Naive thymus-derived CD8-positive, alpha-beta T cell (primary cell): ENCODE measurements around the gene WEE1. TPM values are rescaled to one million over a fixed set of nuclear protein-coding genes. Genes with fewer than 3 reads are reported as not detected.
A peak's percentile ranks its signal among the peaks of the same experiment; 100 is the strongest.
"Not testable (repeated sequence)": the region's sequence is repeated elsewhere in the genome, so short reads cannot be mapped to it uniquely, and the experiment has no call there.

ENCODE experiments used
- ATAC-seq, 2 donors: fragments of 150-1000 bp; cut with Tn5 transposase in 1 of 2; sonication (Bioruptor Pico), chemical (Tn5 transposase) in 1 of 2; 1 replicate in 1 of 2; 2 replicates in 1 of 2; pipeline ENCODE4 v1.10.0; 2021; ENCODE audit warnings: mild to moderate bottlenecking in 2 of 2, moderate library complexity in 2 of 2
- POLR2A ChIA-PET: fragments of 350-600 bp; sonication (Branson Sonifier 250); formaldehyde crosslinking; loops from one replicate; lab custom pipeline; 2021; ENCODE audit warnings: antibody characterized with exemption; lab: Charles Lee
- DNase-seq, 10 donors: peaks; one replicate each; pipeline versions ENCODE4 v3.0.0 to v3.0.0-alpha.2; 2020 to 2022
- H3K27ac Mint-ChIP-seq, 10 donors: one replicate each; pipeline ENCODE4 v1.8.0; 2020 to 2022; ENCODE audit warnings: mild to moderate bottlenecking in 10 of 10, mixed read lengths in 10 of 10, moderate library complexity in 4 of 10, inconsistent platforms in 1 of 10
- H3K27me3 Mint-ChIP-seq, 5 donors: one replicate each; pipeline ENCODE4 v1.8.0; 2021 to 2022; ENCODE audit warnings: mixed read lengths in 5 of 5
- H3K36me3 Mint-ChIP-seq, 3 donors: one replicate each; pipeline ENCODE4 v1.8.0; 2020 to 2022; ENCODE audit warnings: mixed read lengths in 3 of 3, mild to moderate bottlenecking in 2 of 3, inconsistent platforms in 1 of 3
- H3K4me1 Mint-ChIP-seq, 4 donors: one replicate each; pipeline ENCODE4 v1.8.0; 2021 to 2022; ENCODE audit warnings: mixed read lengths in 4 of 4
- H3K4me3 Mint-ChIP-seq, 10 donors: one replicate each; pipeline ENCODE4 v1.8.0; 2020 to 2022; ENCODE audit warnings: mild to moderate bottlenecking in 10 of 10, mixed read lengths in 10 of 10, moderate library complexity in 6 of 10, inconsistent platforms in 1 of 10
- H3K9me3 Mint-ChIP-seq, 9 donors: one replicate each; pipeline ENCODE4 v1.8.0; 2020 to 2022; ENCODE audit warnings: mixed read lengths in 9 of 9, mild to moderate bottlenecking in 3 of 9, inconsistent platforms in 1 of 9, moderate library complexity in 1 of 9
- polyA plus RNA-seq, 3 donors: library from polyadenylated mRNA; unstranded; fragments of 300-500 nt; fragmentation: Illumina TruSeq; gene quantifications; one replicate each; pipeline ENCODE4 v1.2.3, GENCODE V29; 2021
- total RNA-seq, 8 experiments: library from RNA in 2 of 8; stranded (reverse) in 2 of 8; gene quantifications; one replicate each; pipeline ENCODE4 v1.2.3 and lab custom pipeline; 2021 to 2026

The WEE1 gene
- total and polyA plus RNA-seq, 5 experiments from 2014 or later: 0.33 to 5.1 (median 0.77) TPM; not detected in 1

GRCh38 chr11:9616858-9617257 is 43.4 kb downstream of the WEE1 start:
- POLR2A ChIA-PET: no interaction called here
- DNase-seq (no peak), ATAC-seq (no peak)
- Mint-ChIP-seq H3K4me1 (peaks cover 14 to 63% (median 20%) of the 10 kb centered on the region in 4 donors), H3K36me3 (no peaks in the 10 kb centered on the region), H3K9me3 (no peaks in the 10 kb centered on the region), H3K27me3 (peaks cover 0 to 4% (median 0%) of the 10 kb centered on the region in 5 donors), H3K27ac (peak overlapping the region in 1 of 10 donors; percentile 31), H3K4me3 (no peak overlapping the region)

DNA sequence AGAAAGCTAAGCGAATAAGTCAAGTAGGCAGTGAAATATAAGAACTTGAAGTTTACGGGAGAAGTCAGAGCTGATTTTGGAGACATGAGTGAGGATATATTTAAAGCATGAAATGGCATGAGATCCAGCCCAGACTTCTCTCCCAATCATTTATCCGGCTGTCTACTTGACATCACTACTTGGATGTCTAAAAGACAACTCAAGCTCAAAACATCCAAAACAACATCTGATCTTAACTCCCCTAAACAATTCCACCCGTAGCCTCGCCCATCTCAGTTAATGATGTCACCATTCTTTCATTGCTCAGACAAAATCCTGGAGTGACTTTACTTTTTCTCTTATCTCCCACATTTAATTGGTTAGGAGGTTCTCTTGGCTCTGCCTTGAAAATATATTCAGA is 44.5 kb downstream of the WEE1 start:
- H3K4me1 Mint-ChIP-seq: peaks cover 13 to 57% (median 17%) of the 10 kb centered on the region in 4 donors
- H3K4me3 Mint-ChIP-seq: no peak overlapping the region
- no peaks in the 10 kb centered on the region for H3K36me3 Mint-ChIP-seq
- DNase-seq (no peak), ATAC-seq (no peak)
- POLR2A ChIA-PET: interaction anchor here (0.6 kb wide), 1 partner anchor 687 kb away, joined by 3 read pairs; the partner anchor contains the start of gene ADM
- peak overlapping the region in 2 of 10 donors; percentile 7 to 45 for H3K27ac Mint-ChIP-seq
- H3K27me3 Mint-ChIP-seq: peaks cover 0 to 4% (median 0%) of the 10 kb centered on the region in 5 donors
- no peaks in the 10 kb centered on the region for H3K9me3 Mint-ChIP-seq

GRCh38 chr11:9619004-9619403 is 45.5 kb downstream of the WEE1 start:
- H3K9me3 Mint-ChIP-seq: no peaks in the 10 kb centered on the region
- H3K27ac Mint-ChIP-seq: peak overlapping the region in 4 of 10 donors; percentile 29 to 76 (median 42)
- POLR2A ChIA-PET: no interaction called here
- ATAC-seq (no peak), DNase-seq (no peak)
- H3K4me3 Mint-ChIP-seq: peak overlapping the region in 1 of 10 donors; percentile 19
- peaks cover 5 to 48% (median 7%) of the 10 kb centered on the region in 4 donors for H3K4me1 Mint-ChIP-seq
- H3K27me3 Mint-ChIP-seq: peaks cover 0 to 4% (median 0%) of the 10 kb centered on the region in 5 donors
- H3K36me3 Mint-ChIP-seq: no peaks in the 10 kb centered on the region

- Mint-ChIP-seq H3K9me3 (no peaks in the 10 kb centered on the region), H3K27me3 (peaks cover 0 to 4% (median 0%) of the 10 kb centered on the region in 5 donors), H3K27ac (no peak overlapping the region), H3K4me1 (peaks cover 0 to 47% (median 0%) of the 10 kb centered on the region in 4 donors), H3K4me3 (no peak overlapping the region), H3K36me3 (no peaks in the 10 kb centered on the region)
- POLR2A ChIA-PET: interaction anchor here (0.6 to 0.7 kb wide), 2 partner anchors 43 to 132 kb away, joined by 5 to 8 read pairs; no protein-coding TSS in a partner anchor
- DNase-seq: no peak
- no peak for ATAC-seq
These were observed 46.5 kb downstream of the WEE1 start for GRCh38 chr11:9619971-9620370.

DNA sequence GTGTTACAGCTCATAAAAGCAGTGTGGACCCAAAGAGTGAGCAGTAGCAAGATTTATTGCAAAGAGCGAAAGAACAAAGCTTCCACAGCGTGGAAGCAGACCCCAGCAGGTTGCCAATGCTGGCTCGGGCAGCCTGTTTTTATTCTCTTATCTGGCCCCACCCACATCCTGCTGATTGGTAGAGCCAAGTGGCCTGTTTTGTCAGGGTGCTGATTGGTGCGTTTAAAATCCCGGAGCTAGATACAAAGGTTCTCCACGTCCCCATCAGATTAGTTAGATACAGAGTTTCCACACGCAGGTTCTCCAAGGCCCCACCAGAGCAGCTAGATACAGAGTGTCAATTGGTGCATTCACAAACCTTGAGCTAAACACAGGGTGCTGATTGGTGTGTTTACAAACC is 48.9 kb downstream of the WEE1 start:
- DNase-seq, H3K4me3 Mint-ChIP-seq, H3K36me3 Mint-ChIP-seq, H3K27me3 Mint-ChIP-seq, ATAC-seq, H3K9me3 Mint-ChIP-seq, POLR2A ChIA-PET: not testable (repeated sequence)
- Mint-ChIP-seq H3K4me1 (peaks cover 0 to 43% (median 0%) of the 10 kb centered on the region in 4 donors), H3K27ac (peak overlapping the region in 1 of 10 donors; percentile 40)

- H3K36me3 Mint-ChIP-seq, H3K4me3 Mint-ChIP-seq, H3K27me3 Mint-ChIP-seq, ATAC-seq, POLR2A ChIA-PET, DNase-seq, H3K27ac Mint-ChIP-seq, H3K9me3 Mint-ChIP-seq: not testable (repeated sequence)
- H3K4me1 Mint-ChIP-seq: peaks cover 0 to 39% (median 0%) of the 10 kb centered on the region in 4 donors
These were observed 49.6 kb downstream of the WEE1 start for GRCh38 chr11:9623053-9623452.

- peaks cover 0 to 29% (median 0%) of the 10 kb centered on the region in 4 donors for H3K4me1 Mint-ChIP-seq
- H3K9me3 Mint-ChIP-seq: no peaks in the 10 kb centered on the region
- no peaks in the 10 kb centered on the region for H3K36me3 Mint-ChIP-seq
- peaks cover 0 to 2% (median 0%) of the 10 kb centered on the region in 5 donors for H3K27me3 Mint-ChIP-seq
- POLR2A ChIA-PET: interaction anchor here (0.6 kb wide), 1 partner anchor 57 kb away, joined by 3 read pairs; no protein-coding TSS in a partner anchor
- DNase-seq (no peak), ATAC-seq (no peak)
- peak overlapping the region in 1 of 10 donors; percentile 49 for H3K27ac Mint-ChIP-seq
- H3K4me3 Mint-ChIP-seq: no peak overlapping the region
These were observed 51.0 kb downstream of the WEE1 start for GRCh38 chr11:9624448-9624847.

GRCh38 chr11:9625162-9625561 is 51.7 kb downstream of the WEE1 start:
- Mint-ChIP-seq H3K27ac (no peak overlapping the region), H3K4me3 (no peak overlapping the region), H3K9me3 (no peaks in the 10 kb centered on the region), H3K36me3 (no peaks in the 10 kb centered on the region), H3K4me1 (peaks cover 0 to 23% (median 0%) of the 10 kb centered on the region in 4 donors), H3K27me3 (peaks cover 0 to 2% (median 0%) of the 10 kb centered on the region in 5 donors)
- ATAC-seq: no peak
- DNase-seq: no peak
- POLR2A ChIA-PET: no interaction called here

- ATAC-seq (no peak), DNase-seq (no peak)
- peaks cover 0 to 21% (median 0%) of the 10 kb centered on the region in 4 donors for H3K4me1 Mint-ChIP-seq
- H3K4me3 Mint-ChIP-seq: no peak overlapping the region
- H3K9me3 Mint-ChIP-seq: no peaks in the 10 kb centered on the region
- peaks cover 0 to 2% (median 0%) of the 10 kb centered on the region in 5 donors for H3K27me3 Mint-ChIP-seq
- no peaks in the 10 kb centered on the region for H3K36me3 Mint-ChIP-seq
- peak overlapping the region in 1 of 10 donors; percentile 53 for H3K27ac Mint-ChIP-seq
- POLR2A ChIA-PET: no interaction called here
These were observed 52.3 kb downstream of the WEE1 start for GRCh38 chr11:9625728-9626127.

DNA sequence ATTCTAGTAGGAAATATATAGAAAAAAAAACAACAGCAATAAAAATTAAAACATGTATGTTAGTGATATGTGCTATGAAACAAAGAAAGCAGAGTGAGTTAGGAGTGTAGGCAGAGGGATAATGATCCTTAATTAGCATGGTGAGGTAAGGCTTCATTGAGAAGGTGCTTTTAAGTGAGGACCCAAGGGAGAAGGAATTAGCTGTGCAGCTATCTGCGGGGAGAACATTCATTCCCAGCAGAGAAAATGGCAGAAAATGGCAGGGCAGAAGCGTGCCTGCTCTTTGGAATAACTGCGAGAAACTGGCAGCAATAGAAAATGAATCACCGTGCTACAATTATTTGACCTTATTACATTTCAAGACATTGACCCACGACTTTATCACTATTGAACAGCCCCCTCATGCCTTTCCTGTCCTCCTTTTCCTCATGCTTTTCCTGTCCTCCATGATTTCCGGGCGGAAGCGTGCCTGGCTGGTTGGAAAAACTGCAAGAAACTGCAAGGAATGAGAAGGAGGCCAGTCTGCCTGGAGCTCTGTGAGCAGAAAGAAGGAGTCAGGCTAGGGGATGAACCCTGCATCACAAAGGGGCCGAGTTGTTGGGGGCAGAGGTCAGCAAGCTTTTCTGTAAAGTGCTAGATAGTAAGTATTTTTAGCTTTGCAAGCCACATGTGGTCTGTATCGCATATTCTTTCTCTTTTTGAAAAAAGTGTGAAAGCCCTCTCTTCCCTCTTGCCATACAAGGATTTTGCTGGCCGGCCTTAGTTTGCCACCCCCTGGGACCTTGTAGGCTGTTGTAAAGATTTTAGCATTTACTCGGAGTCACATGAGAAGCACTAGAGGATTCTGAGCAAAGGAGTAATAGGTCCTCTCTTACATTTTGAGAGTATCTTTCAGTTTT is 53.3 kb downstream of the WEE1 start:
- peaks cover 0 to 25% (median 0%) of the 10 kb centered on the region in 4 donors for H3K4me1 Mint-ChIP-seq
- no peaks in the 10 kb centered on the region for H3K9me3 Mint-ChIP-seq
- ATAC-seq (no peak), DNase-seq (no peak)
- no peak overlapping the region for H3K27ac Mint-ChIP-seq
- peaks cover 0 to 2% (median 0%) of the 10 kb centered on the region in 5 donors for H3K27me3 Mint-ChIP-seq
- POLR2A ChIA-PET: no interaction called here
- no peaks in the 10 kb centered on the region for H3K36me3 Mint-ChIP-seq
- no peak overlapping the region for H3K4me3 Mint-ChIP-seq

DNA sequence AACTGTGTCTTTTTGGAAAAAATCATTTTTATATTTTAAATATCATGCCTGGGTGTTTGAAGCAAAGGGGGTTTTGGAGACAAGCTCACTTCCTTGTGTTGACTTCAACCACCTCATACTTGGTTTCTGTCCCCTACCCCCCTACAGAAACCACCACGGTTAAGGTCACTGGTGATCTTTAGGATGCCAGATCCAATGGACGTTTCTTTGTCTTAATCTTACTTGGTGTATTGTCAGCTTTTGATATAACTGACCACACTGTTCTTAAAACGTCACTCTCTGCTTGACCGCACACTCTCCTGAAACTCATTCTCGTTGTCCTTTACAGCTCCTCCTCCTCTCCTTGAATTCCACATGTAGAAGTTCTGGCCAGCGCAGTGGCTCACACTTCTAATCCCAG is 55.6 kb downstream of the WEE1 start:
- Mint-ChIP-seq H3K36me3 (peaks cover 0 to 5% (median 4%) of the 10 kb centered on the region in 3 donors), H3K27me3 (peaks cover 0 to 2% (median 0%) of the 10 kb centered on the region in 5 donors), H3K4me3 (no peak overlapping the region), H3K9me3 (peaks cover 0 to 9% (median 0%) of the 10 kb centered on the region in 9 donors), H3K27ac (no peak overlapping the region), H3K4me1 (peaks cover 0 to 31% (median 0%) of the 10 kb centered on the region in 4 donors)
- DNase-seq (no peak), ATAC-seq (no peak)
- POLR2A ChIA-PET: no interaction called here

DNA sequence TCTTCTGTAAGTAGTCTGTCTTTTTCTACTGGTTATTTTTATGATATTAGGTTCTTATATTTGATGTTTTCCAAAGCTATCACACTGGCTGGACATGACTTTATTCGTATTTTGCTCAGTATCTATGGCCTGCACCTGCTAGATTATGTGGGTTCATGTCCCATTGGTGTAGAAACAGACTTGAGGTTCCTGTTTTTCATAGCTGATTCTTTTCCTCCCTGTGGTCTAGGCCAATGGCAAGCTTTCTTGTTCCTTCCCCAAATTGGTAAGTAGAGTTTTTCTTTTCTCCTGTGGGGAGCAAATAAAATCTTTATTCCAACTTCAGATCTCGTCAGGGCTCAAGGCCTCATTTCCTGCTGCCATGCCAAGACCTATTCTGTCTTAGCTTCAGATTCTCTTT is 60.2 kb downstream of the WEE1 start:
- no peak for ATAC-seq

GRCh38 chr11:9636691-9637090 is 63.2 kb downstream of the WEE1 start:
- Mint-ChIP-seq H3K36me3 (peaks cover 0 to 5% (median 4%) of the 10 kb centered on the region in 3 donors), H3K27me3 (no peaks in the 10 kb centered on the region), H3K27ac (no peak overlapping the region), H3K4me3 (no peak overlapping the region), H3K9me3 (peaks cover 0 to 14% (median 2%) of the 10 kb centered on the region in 9 donors), H3K4me1 (peaks cover 0 to 30% (median 0%) of the 10 kb centered on the region in 4 donors)
- ATAC-seq: no peak
- no peak for DNase-seq
- POLR2A ChIA-PET: no interaction called here

More for the DNA sequence above, 60.2 kb downstream of the WEE1 start:
- H3K27ac Mint-ChIP-seq: peak overlapping the region in 1 of 10 donors; percentile 20
- peaks cover 0 to 2% (median 0%) of the 10 kb centered on the region in 5 donors for H3K27me3 Mint-ChIP-seq
- peaks cover 0 to 17% (median 0%) of the 10 kb centered on the region in 4 donors for H3K4me1 Mint-ChIP-seq
- DNase-seq: no peak
- H3K36me3 Mint-ChIP-seq: peaks cover 0 to 5% (median 4%) of the 10 kb centered on the region in 3 donors
- no peak overlapping the region for H3K4me3 Mint-ChIP-seq
- POLR2A ChIA-PET: no interaction called here
- H3K9me3 Mint-ChIP-seq: peaks cover 0 to 14% (median 2%) of the 10 kb centered on the region in 9 donors
